Epidermal melanocyte (primary cell): ENCODE measurements around the gene NDUFB7.
"Not testable (repeated sequence)": the region's sequence is repeated elsewhere in the genome, so short reads cannot be mapped to it uniquely, and the experiment has no call there.

Experiments used
- DNase-seq: peaks from one replicate; pipeline ENCODE4 v3.0.0; 2011; ENCODE audit warnings: low spot score; ENCODE audit not compliant: insufficient read length

NDUFB7 gene

DNA sequence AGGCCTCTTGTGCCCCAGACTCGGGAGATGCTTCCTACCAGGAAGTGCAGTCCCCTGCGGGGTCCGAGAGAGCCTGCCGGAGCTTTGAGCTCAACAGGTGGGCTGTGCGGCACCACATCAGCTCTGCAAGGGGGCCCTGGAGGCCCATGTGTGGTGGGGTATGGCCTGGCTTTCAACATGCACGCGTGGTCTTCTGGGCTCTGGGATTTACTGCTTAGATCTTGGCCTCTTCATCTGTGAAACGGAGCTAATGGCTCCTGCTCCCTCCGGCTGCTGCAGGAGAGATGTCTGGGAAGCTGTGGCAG, 18.0 kb downstream of the NDUFB7 start:
- DNase-seq: no peak

DNA sequence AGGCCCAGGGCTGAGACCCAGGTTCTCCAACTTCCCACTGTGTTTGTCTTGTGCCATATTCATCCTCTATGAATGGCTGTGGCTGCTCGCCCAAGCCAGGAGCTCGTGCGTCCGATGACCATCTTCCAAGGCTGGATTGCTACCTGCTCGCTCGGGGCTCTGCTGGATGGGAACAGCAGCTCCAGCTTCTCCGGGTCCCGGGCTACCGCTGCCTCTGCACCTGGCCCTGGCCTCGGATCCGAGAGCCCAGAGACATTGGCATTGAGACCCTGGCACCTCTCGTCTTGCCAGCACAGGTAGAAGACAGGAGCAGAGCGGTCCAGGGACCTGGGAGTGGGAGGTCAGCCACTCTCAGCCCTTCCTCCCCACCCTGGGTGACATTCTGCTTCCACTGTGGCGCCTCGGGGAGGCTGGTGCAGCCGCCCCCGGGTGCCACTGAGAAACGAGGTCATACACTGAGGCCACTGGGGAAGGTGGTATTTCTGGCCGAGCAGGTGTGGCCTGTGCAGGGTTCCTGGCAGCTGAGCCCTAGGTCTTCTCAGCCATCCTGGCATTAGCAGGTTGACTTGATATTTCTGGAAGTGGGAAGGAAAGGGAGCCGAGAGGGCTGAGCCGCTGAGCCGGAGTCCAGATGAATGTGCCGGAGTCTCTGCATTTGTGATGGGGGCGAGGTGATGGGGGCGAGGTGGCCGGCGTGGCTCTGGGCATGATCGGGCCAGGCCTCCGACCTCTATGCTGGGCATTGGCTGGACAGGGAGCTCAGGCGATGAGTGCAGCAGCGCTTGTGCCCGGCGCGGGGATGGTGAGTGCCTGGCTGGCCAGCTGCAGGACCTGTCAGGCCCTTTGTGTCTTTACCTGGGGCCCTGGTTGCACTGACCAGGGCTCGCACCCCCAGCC, 18.6 kb downstream of the NDUFB7 start:
- no peak for DNase-seq

GRCh38 chr19:14552006-14552360, 19.9 kb downstream of the NDUFB7 start:
- DNase-seq: not testable (repeated sequence)

DNA sequence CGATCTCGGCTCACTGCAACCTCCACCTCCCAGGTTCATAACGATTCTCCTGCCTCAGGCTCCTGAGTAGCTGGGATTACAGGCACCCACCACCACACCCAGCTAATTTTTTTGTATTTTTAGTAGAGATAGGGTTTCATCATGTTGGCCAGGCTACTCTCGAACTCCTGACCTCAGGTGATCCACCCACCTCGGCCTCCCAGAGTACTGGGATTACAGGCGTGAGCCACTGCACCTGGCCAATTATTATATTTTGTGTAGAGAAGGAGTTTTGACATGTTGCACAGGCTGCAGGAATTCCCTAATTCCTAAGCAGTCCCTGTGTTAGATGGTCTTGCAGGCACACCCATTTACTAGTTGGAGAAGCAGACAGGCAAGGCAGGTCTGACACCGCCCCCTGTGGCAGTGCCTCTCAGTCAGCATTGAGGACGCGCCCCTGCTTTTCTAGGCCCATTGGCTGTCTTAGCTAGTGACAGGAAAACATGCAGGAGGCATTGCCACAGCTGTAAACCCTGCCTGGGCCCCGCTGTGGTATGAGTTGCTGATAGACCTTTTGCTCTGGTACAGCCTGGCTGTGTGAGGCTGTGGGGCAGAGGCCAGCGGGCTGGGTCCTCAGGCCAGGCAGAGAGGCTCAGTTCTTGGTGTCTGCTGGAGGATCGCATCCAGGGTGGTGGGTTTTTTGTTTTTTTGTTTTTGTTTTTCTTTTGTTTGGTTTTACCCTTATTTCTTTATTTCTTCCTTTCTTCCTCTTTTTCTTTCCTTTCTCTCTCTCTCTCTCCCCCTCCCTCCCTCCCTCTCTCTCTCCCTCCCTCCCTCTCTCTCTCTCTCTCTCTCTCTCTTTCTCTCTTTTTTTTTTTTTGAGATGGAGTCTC, 20.5 kb downstream of the NDUFB7 start:
- DNase-seq: not testable (repeated sequence)

GRCh38 chr19:14550201-14550754, 21.6 kb downstream of the NDUFB7 start:
- DNase-seq: no peak

GRCh38 chr19:14545716-14546082, 26.2 kb downstream of the NDUFB7 start:
- DNase-seq: no peak

- DNase-seq: no peak
These were observed 26.7 kb downstream of the NDUFB7 start for GRCh38 chr19:14544977-14545715.

DNA sequence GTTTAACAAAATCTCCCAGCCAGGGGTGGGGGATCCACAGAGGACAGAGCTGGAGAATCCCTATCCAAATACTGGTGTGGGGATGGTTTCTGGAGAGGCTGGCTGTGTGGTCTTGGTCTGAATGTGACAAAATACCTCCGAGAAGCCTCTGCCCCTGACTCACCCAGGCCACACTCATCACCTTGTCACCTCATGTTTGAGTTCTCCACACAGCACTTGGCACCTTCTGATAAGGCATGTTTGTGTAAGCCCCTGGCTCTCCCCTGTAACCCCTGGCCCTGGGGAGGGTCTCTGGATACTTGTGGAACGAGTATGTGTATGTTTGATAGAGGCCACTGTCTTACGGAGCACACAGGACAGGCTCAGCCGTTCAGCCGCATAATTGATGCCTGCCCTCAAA, 27.8 kb downstream of the NDUFB7 start:
- no peak for DNase-seq

DNA sequence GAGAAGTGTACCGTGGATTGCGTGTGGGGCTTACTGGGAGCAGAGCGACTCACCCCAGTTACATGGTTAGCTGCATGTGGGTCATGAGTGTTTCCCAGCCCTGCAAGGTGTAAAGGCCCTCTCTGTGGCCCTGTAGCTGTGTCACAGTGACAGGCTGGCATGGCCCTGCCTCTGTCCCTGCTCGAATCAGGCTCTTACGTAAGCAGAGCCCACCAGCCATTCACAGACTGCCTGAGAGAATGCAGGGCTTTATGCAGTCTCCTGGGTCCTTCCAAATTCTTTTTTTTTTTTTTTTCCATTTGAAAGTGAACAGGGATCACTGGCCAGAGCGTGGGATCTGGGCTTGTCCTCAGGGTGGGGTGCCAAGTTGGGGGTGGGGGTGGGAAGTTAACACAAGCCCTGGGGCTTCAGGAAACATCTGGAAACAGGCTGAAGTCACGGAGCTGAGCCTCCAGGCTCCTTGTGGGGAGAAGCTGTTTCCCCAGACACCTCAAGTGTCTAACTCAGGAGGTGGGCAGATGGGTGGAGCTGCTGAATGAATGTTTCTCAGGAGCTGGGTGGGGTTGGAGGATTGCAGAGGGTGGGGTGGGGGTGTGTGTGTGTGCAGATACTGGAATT, 29.0 kb downstream of the NDUFB7 start:
- no peak for DNase-seq

DNA sequence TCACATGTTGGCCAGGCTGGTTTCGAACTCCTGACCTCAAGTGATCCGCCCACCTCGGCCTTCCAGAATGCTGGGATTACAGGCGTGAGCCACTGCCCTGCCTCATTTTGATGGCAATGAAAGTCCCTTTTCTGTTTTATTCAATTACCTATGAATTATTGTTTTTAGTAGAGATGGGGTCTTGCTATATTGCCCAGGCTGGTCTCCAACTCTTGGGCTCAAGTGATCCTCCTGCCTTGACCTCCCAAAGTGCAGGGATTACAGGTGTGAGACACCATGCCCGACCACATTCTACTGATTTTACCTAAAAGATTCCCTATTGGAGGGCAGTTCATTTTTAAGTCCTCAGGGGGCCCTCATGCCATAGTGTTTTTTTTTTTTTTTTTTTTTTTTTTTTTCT, 29.9 kb downstream of the NDUFB7 start:
- not testable (repeated sequence) for DNase-seq

- DNase-seq: no peak
These were observed 30.9 kb downstream of the NDUFB7 start for GRCh38 chr19:14540741-14541525.

GRCh38 chr19:14536926-14537692, 34.8 kb downstream of the NDUFB7 start:
- DNase-seq: no peak

DNA sequence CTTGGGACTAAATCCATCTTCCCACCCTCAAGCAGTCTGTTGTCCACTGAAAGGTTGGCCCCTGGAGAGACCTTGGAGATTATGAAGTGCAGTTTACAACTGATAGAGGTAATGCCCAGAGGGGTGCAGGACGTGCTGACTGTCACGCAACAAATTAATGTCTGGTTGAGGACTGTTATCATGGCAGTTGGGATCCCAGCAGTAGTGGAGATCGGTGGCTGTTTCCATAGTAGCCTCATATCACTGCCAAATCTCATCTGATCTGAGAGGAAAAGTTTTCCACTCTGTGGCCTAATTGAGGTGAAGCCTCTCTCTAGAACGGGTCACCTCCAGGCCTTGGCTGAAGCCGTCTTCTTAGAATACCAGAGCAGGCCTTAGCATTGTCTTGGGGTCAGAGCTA, 38.4 kb downstream of the NDUFB7 start:
- DNase-seq: no peak

GRCh38 chr19:14530506-14530905, 41.4 kb downstream of the NDUFB7 start:
- DNase-seq: no peak

DNA sequence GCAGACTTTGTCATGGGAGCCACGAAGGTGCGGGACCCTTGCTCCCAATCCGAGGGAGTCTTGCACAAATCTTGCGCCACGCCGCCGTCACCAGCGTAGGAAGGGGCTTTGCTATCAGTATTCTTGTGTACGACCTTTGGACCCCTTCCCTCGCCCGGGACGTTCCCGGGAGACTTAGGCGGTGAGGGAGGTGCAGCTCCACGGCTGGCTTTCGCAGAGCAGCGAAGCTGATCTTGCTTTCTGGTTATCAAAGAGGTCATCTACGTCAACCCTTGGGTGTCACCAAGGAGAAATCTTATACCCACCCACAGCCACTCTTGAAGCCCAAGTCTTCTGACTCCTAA, 41.9 kb downstream of the NDUFB7 start:
- no peak for DNase-seq

- peak; percentile 91 for DNase-seq
These were observed 42.4 kb downstream of the NDUFB7 start, which contains the start of gene TECR for GRCh38 chr19:14529254-14530004. TECR (plus strand) TSS chr19:14529594; CDS start chr19:14529697, 103 bp downstream.

- DNase-seq: no peak
These were observed 43.2 kb downstream of the NDUFB7 start for GRCh38 chr19:14528419-14529253.

GRCh38 chr19:14526423-14526822, 45.4 kb downstream of the NDUFB7 start:
- DNase-seq: no peak
